ENCODE measurements around the gene GPC2. TPM values are rescaled to one million over a fixed set of nuclear protein-coding genes. Genes with fewer than 3 reads are reported as not detected.

GPC2 gene
- polyA plus RNA-seq, 1 donor (not counting 4 experiments of a cell fraction or from before 2014, with no cell fraction given): 0.55 TPM

DNA sequence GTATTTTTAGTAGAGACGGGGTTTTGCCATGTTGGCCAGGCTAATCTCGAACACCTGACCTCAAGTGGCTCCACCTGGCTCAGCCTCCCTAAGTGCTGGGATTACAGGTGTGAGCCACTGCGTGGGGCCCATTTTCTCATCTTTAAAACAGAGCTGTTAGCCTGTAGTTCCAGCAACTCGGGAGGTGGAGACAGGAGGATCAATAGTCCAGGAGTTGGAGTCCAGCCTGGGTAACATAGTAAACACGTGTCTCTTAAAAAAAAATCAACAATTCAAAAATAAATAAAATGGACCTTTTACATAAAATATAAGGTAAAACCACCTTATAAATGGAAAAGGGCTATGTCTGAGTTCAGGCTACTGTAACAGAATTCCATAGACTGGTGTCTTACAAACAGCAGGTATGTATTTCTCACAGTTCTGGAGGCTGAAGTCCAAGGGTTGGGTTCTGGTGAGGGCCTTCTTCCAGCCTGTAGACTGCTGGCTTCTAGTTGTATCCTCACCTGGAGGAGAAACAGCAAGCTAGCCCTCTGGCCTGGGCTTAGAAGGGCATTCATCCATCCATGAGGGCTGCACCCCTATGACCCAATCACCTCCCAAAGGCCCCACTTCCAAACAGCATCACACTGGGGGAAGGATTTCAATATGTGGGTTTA lies 35.6 kb upstream of the GPC2 start:
- Histone ChIP-seq H3K9me1 (ENCODE audit: control insufficient read depth, extremely low read depth, insufficient read depth, low read length) (no peaks in the 10 kb centered on the region), H3K9ac (ENCODE audit: control insufficient read depth, extremely low read depth, insufficient read depth, low read length) (no peak overlapping the region), H3K9me3 (ENCODE audit: control insufficient read depth, low read depth, low read length) (no peaks in the 10 kb centered on the region), H3K36me3 (ENCODE audit: control insufficient read depth in 2 of 2, extremely low read depth in 1 of 2, insufficient read depth in 2 of 2, low read length in 2 of 2) (no peaks in the 10 kb centered on the region), H3K27me3 (ENCODE audit: control insufficient read depth, extremely low read depth, insufficient read depth, low read length) (no peaks in the 10 kb centered on the region), H4K20me1 (ENCODE audit: control insufficient read depth, extremely low read depth, insufficient read depth, low read length) (no peaks in the 10 kb centered on the region), H3K79me2 (ENCODE audit: control insufficient read depth, insufficient read depth, low read length) (no peaks in the 10 kb centered on the region), H3K4me2 (ENCODE audit: control insufficient read depth, extremely low read depth, insufficient read depth, low read depth, low read length) (no peak overlapping the region), H3K27ac (ENCODE audit: control insufficient read depth, insufficient read depth, low read length) (no peak overlapping the region), H2AFZ (ENCODE audit: control insufficient read depth, low read length) (no peak overlapping the region), H3K4me3 (ENCODE audit: control insufficient read depth in 2 of 3, extremely low read depth in 1 of 3, insufficient read depth in 2 of 3, low read depth in 1 of 3, low read length in 3 of 3) (no peak overlapping the region), H3K4me1 (ENCODE audit: control insufficient read depth, extremely low read depth, insufficient read depth, low read length) (peaks cover 2% of the 10 kb centered on the region)
- dilution Hi-C loops (cut with MboI; ENCODE audit: extremely low pct_ligation_motif_present, low sequenced_read_pairs): no loop called here
- DNase-seq (ENCODE audit: low read depth, low spot score) (no peak), FAIRE-seq (no peak)
- no peak for TF ChIP-seq EZH2 (IDR thresholded peaks at IDR 0.05; ENCODE audit: low read length)
- TF ChIP-seq, protein P1, sequence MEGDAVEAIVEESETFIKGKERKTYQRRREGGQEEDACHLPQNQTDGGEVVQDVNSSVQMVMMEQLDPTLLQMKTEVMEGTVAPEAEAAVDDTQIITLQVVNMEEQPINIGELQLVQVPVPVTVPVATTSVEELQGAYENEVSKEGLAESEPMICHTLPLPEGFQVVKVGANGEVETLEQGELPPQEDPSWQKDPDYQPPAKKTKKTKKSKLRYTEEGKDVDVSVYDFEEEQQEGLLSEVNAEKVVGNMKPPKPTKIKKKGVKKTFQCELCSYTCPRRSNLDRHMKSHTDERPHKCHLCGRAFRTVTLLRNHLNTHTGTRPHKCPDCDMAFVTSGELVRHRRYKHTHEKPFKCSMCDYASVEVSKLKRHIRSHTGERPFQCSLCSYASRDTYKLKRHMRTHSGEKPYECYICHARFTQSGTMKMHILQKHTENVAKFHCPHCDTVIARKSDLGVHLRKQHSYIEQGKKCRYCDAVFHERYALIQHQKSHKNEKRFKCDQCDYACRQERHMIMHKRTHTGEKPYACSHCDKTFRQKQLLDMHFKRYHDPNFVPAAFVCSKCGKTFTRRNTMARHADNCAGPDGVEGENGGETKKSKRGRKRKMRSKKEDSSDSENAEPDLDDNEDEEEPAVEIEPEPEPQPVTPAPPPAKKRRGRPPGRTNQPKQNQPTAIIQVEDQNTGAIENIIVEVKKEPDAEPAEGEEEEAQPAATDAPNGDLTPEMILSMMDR (optimal IDR thresholded peaks at IDR 0.05 in 1 of 3, IDR thresholded peaks at IDR 0.05 in 1 of 3, conservative IDR thresholded peaks at IDR 0.05 in 1 of 3; ENCODE audit: extremely low read depth in 1 of 3, insufficient read depth in 2 of 3, low read length in 3 of 3): no peak

DNA sequence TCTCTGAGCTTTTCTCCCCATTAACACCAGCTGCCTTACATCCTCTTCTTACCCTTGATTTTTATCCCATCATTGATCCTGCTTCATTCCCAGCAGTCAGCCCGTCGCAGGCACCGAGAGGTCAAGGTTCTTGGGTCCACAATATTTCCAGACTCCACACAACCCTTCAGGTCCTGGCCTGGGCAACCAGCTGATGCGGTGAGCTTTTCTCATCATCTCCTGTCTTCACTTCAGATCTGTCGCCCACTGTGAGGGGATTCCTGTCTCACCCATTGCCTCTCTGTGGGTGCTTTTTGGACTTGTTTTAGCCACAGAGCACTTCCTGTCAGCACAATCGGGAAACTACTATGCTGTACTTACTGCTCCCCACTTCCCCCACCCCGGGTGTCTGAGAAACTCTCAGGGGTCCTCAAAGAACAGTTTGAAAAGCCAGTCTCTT lies 34.2 kb upstream of the GPC2 start:
- Histone ChIP-seq H2AFZ (ENCODE audit: control insufficient read depth, low read length) (no peak overlapping the region), H3K4me2 (ENCODE audit: control insufficient read depth, extremely low read depth, insufficient read depth, low read depth, low read length) (no peak overlapping the region), H3K27me3 (ENCODE audit: control insufficient read depth, extremely low read depth, insufficient read depth, low read length) (no peaks in the 10 kb centered on the region), H4K20me1 (ENCODE audit: control insufficient read depth, extremely low read depth, insufficient read depth, low read length) (no peaks in the 10 kb centered on the region), H3K79me2 (ENCODE audit: control insufficient read depth, insufficient read depth, low read length) (no peaks in the 10 kb centered on the region), H3K9ac (ENCODE audit: control insufficient read depth, extremely low read depth, insufficient read depth, low read length) (no peak overlapping the region), H3K36me3 (ENCODE audit: control insufficient read depth in 2 of 2, extremely low read depth in 1 of 2, insufficient read depth in 2 of 2, low read length in 2 of 2) (no peaks in the 10 kb centered on the region), H3K4me3 (ENCODE audit: control insufficient read depth in 2 of 3, extremely low read depth in 1 of 3, insufficient read depth in 2 of 3, low read depth in 1 of 3, low read length in 3 of 3) (no peak overlapping the region), H3K4me1 (ENCODE audit: control insufficient read depth, extremely low read depth, insufficient read depth, low read length) (peaks cover 2% of the 10 kb centered on the region), H3K27ac (ENCODE audit: control insufficient read depth, insufficient read depth, low read length) (no peak overlapping the region), H3K9me3 (ENCODE audit: control insufficient read depth, low read depth, low read length) (no peaks in the 10 kb centered on the region), H3K9me1 (ENCODE audit: control insufficient read depth, extremely low read depth, insufficient read depth, low read length) (no peaks in the 10 kb centered on the region)
- no peak for FAIRE-seq
- TF ChIP-seq EZH2 (IDR thresholded peaks at IDR 0.05; ENCODE audit: low read length): no peak
- TF ChIP-seq, protein P1 (optimal IDR thresholded peaks at IDR 0.05 in 1 of 3, IDR thresholded peaks at IDR 0.05 in 1 of 3, conservative IDR thresholded peaks at IDR 0.05 in 1 of 3; ENCODE audit: extremely low read depth in 1 of 3, insufficient read depth in 2 of 3, low read length in 3 of 3): no peak
- dilution Hi-C loops (cut with MboI; ENCODE audit: extremely low pct_ligation_motif_present, low sequenced_read_pairs): no loop called here
- no peak for DNase-seq (ENCODE audit: low read depth, low spot score)
